ENCODE data around the gene POLR3A.
"Not testable (repeated sequence)": the region's sequence is repeated elsewhere in the genome, so short reads cannot be mapped to it uniquely, and the experiment has no call there.

POLR3A gene

GRCh38 chr10:78029269-78030226 is at the start of gene POLR3A:
Gene POLR3A (minus strand): TSS chr10:78029515. CDS start chr10:78029407, 108 bp downstream.
- DNase-seq (ENCODE audit: low spot score), result peak; percentile 94

DNA sequence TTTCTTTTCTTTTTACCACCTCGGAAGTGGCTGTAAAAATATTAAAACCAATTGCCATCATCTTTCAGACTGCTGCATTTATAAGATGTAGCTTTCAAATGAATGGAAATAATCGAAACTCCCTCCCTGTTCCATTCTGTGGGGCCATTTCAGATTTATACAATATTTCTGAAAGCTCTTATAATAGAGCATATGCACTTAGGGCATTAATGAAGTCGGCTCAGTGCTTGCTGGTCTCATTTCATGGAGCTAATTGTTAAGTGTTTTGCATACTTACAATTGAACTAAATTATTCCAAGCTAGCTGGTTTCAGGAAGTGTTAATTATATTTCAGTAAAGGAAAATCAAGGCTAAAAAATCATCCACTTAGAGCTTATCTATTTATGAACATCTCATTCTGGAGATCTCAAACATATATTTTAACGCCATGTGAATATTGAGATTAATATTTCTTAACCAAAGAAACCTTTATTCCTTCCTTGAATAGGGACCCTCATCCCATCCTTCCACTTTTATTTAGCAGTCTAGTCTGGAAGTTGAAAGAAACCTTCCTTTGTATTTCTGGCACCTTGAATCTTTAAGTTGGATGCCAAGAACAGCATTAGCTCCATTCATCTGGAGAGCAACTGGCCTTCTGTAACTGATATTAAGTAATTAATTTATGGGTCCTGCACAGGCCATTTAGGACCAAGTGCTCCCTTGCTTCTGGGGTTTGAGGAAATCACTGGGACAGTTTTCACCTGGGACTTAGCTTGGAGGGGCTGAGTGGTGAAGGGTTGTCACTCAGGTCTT is 49.4 kb upstream of the POLR3A start:
- peak; percentile 11 for DNase-seq (ENCODE audit: low spot score)

- not testable (repeated sequence) for DNase-seq (ENCODE audit: low spot score)
These were observed 46.5 kb upstream of the POLR3A start for GRCh38 chr10:78075806-78076205.

- DNase-seq (ENCODE audit: low spot score), result no peak
These were observed 43.2 kb upstream of the POLR3A start for GRCh38 chr10:78072504-78072903.

- DNase-seq (ENCODE audit: low spot score), result no peak
These were observed 42.5 kb upstream of the POLR3A start for GRCh38 chr10:78071857-78072179.

DNA sequence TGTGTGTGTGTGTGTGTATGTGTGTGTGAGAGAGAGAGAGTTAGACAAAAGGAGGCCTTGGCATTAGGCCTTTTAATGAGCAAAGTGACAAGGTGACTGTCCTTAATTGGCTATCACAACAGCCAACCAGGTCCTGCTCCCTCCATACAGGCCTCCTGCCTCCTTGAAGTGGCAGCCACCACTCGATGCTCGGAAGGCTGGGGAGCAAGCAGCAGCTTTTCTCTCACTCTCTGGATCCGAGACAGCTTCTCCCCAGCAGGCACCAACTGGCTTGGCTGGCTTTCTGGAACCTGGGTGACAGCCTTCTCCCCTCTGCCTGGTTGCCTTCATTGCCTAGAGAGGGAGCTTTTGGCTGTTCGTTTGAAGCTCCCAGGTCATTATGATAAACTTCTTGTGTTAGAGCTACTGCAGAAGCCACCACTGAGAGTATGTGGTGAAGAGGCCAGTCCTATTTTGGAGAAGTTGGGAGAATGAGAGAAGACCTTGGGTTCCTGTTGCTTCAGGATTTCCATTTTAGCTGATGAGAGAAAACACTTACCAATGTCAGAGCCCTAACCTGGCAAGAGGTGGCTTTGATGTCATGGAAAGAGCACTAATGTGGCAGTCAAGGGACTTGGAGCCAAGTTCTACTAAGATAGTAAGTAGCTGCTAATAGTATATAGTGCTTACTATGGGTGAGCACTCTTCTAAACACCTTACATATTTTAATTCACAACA is 42.0 kb upstream of the POLR3A start:
- no peak for DNase-seq (ENCODE audit: low spot score)

DNA sequence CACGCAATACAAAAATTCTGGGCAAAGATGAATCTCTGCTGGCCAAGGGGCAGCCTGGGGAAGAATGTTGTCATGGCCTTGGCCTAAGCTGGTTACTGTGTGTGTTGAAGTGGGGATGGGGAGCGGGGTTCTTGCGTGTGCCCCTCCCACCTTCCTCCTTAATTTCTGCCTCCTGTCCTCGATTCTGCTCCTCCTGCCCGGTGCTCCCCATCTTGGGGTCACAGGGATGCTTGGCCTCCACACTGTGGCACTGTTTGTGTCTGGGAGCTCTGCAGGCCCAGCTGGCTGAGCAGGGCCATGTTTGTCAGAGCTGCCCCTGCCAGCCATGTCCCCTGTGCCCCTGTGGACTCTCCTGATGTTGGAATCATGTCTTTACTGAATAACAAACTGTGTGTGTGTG is 41.4 kb upstream of the POLR3A start:
- no peak for DNase-seq (ENCODE audit: low spot score)

DNA sequence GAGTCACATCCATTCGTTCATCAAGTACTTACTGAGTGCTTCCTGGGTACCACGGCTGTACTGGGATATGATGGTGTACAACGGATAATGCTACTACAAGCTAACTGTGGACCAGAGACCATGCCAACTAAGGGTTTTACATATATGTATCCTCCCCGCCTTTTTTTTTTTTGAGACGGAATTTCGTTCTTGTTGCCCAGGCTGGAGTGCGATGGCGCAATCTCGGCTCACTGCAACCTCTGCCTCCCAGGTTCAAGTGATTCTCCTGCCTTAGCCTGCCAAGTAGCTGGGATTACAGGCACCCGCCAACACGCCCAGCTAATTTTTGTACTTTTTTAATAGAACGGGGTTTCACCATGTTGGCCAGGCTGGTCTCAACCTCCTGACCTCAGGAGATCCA is 40.7 kb upstream of the POLR3A start:
- not testable (repeated sequence) for DNase-seq (ENCODE audit: low spot score)

GRCh38 chr10:78069151-78069550 is 39.8 kb upstream of the POLR3A start:
- DNase-seq (ENCODE audit: low spot score), result no peak

- no peak for DNase-seq (ENCODE audit: low spot score)
These were observed 37.6 kb upstream of the POLR3A start for GRCh38 chr10:78066728-78067430.

- no peak for DNase-seq (ENCODE audit: low spot score)
These were observed 36.7 kb upstream of the POLR3A start for GRCh38 chr10:78066012-78066411.

GRCh38 chr10:78065611-78066010 is 36.3 kb upstream of the POLR3A start:
- DNase-seq (ENCODE audit: low spot score), result no peak

- not testable (repeated sequence) for DNase-seq (ENCODE audit: low spot score)
These were observed 35.6 kb upstream of the POLR3A start for GRCh38 chr10:78064919-78065318.

DNA sequence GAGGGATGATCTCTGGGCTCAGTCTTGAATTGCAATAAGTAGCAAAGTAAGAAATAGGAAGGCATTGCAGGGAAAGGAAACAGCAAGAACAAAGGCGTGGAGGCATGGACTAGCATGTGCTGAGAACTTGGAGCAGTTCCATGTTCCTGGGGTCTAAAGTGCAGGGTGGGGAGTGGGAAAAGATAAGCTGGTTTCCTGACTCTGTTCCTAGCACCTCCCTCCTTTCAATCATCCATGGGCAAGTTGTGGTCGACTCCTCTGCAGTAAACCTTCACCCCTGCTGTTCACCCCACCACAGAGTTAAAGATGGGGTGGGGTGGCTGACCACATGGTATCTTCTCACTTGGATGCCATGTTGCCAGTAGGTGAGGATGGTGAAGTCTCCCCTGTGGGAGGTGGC is 33.9 kb upstream of the POLR3A start:
- DNase-seq (ENCODE audit: low spot score), result no peak

- DNase-seq (ENCODE audit: low spot score), result no peak
These were observed 33.0 kb upstream of the POLR3A start for GRCh38 chr10:78062296-78062695.

GRCh38 chr10:78059906-78060702 is 30.8 kb upstream of the POLR3A start:
- no peak for DNase-seq (ENCODE audit: low spot score)

- no peak for DNase-seq (ENCODE audit: low spot score)
These were observed 29.2 kb upstream of the POLR3A start for GRCh38 chr10:78058562-78058961.

GRCh38 chr10:78053211-78053868 is 24.0 kb upstream of the POLR3A start:
- DNase-seq (ENCODE audit: low spot score), result no peak

DNA sequence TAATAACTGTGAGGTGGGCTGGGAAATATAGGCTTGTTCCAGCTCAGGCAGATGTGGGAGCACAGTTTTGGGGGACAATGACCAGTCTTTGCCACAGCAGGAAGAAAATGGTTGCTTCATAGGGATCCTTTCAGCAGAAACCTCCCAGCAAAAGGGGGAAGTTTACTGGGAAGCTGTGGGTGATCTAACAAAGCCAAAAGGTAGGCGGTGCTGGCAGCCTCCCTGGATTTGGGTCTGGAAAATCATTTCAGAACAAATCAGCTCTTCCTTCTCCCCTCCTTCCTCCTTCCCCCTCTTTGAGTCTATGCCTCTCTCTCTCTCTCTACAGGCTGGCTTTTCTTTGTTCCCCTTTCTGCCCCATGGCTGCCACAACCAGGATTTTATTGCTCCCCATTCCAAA is 20.5 kb upstream of the POLR3A start:
- no peak for DNase-seq (ENCODE audit: low spot score)

GRCh38 chr10:78047314-78047891 is 18.1 kb upstream of the POLR3A start:
- DNase-seq (ENCODE audit: low spot score), result peak; percentile 89

Data from left forelimb (tissue), 1 donor.